ENCODE measurements around the gene IGFBP4.

IGFBP4 gene

GRCh38 chr17:40472733-40473452, 29.6 kb downstream of the IGFBP4 start:
- DNase-seq: no peak

GRCh38 chr17:40473573-40474365, 30.5 kb downstream of the IGFBP4 start:
- DNase-seq: no peak

- DNase-seq: no peak
Observed at GRCh38 chr17:40474419-40475002, 31.3 kb downstream of the IGFBP4 start.

- no peak for DNase-seq
Observed at GRCh38 chr17:40475234-40475908, 32.1 kb downstream of the IGFBP4 start.

DNA sequence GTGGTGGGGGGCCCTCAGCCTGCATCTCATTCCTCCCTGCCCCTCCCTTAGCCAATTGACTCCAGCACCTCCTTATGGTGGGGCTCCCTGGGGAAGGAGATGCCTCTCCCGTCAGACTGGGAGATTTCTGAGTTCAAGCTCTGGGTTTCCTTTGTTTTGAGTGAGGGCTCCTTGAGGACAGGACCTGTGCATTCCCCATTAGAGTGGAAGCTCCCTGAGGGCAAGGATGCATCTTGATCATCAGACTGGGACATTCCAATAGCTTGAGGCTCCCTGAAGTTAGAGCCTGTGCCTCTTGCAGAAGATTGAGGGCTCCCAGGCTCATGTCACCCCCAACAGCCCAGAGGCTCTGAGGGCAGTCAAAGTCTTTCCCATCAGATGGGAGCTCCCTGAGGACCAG, 34.5 kb downstream of the IGFBP4 start:
- no peak for DNase-seq

DNA sequence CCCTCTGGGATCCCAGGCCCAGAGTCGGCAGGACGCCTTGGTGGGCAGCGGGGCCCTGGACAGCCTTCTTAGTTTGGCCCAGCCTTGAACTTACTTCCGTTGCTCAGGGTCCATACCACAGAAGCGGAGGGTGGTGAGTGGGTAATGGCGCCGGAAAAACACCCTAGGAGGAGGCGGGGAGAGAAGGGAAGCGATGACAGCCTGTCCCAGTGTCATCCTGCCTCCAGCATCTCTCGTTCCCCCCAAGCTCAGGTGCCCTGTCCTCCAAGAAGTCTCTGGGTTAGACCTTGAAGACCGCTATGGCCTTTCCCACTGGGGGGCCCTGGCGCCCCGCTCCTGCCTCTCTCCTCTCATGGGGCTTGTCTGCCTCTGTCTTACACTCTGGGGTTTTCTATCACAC, 35.2 kb downstream of the IGFBP4 start:
- DNase-seq: no peak

GRCh38 chr17:40479754-40480480, 36.7 kb downstream of the IGFBP4 start:
- DNase-seq: no peak

- no peak for DNase-seq
Observed at GRCh38 chr17:40480501-40481003, 37.3 kb downstream of the IGFBP4 start.

DNA sequence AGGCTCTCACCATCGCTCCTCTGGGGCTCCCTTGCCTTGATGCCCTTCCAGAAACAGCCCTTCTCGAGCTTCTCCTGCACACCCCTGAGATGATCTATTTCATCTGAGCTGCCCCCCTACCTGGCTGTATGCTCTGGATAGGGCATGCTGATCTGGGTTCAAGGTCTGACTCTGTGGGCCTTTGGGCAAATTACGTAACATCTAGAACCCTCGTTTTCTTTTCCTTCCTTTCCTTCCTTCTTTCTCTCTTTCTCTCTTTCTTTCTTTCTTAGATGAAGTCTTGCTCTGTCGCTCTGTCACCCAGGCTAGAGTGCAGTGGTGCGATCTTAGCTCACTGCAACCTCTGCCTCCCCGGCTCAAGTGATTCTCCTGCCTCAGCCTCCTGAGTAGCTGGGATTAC, 37.9 kb downstream of the IGFBP4 start:
- no peak for DNase-seq

- DNase-seq: no peak
Observed at GRCh38 chr17:40482722-40483121, 39.5 kb downstream of the IGFBP4 start.

DNA sequence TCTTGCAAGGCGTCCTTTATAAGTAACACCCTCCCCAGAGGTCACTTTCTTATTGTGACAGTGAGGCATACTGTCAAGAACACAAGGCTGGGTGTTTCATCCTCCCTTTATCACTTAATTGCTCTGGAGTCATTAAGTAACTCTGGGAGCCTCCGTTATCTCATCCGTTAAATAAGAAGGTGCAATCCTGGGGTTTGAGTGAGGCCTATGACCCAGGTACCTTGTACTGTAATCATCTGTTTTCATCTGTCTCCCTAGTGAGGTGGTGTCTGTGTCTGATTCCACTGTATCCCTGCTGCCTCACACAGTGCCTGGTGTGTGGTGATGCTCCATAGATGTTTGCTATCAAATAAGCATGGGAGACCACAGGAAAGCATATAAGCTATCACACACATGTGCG, 40.4 kb downstream of the IGFBP4 start:
- DNase-seq: no peak

GRCh38 chr17:40484285-40484972, 41.2 kb downstream of the IGFBP4 start:
- DNase-seq: no peak

GRCh38 chr17:40484973-40485530, 41.8 kb downstream of the IGFBP4 start:
- DNase-seq: no peak

DNA sequence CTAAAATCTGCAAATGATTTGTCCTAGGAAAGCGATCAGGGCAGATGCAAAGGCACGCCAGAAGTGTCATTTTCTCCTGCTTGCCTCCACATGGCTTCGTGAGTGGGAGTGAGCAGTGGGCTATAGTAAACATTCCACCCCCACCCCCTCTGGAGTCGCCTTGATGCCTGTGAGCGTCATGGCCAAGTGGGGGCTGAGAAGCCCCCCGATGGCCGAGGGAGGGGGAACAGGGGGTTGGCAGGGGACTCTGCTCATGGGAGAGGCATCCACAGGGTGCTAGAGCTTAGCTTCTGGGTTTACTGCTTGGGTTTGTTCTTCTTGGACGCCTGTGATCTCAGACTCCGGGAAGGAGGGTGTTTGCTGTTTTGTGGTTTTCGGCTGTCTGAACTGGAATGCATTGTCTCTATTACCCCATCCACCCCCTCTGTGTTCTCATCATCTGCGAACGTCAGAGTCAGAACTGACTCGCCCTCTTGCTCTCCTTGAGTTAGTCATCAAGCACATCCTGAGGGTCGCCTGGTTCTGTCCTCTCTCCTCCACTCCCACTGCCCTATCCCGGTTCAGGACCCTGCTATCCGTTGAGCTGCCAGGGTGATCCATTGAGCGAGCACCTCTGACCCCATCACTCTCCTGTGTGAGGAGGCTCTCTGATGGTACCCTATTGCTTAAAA, 42.7 kb downstream of the IGFBP4 start:
- no peak for DNase-seq

DNA sequence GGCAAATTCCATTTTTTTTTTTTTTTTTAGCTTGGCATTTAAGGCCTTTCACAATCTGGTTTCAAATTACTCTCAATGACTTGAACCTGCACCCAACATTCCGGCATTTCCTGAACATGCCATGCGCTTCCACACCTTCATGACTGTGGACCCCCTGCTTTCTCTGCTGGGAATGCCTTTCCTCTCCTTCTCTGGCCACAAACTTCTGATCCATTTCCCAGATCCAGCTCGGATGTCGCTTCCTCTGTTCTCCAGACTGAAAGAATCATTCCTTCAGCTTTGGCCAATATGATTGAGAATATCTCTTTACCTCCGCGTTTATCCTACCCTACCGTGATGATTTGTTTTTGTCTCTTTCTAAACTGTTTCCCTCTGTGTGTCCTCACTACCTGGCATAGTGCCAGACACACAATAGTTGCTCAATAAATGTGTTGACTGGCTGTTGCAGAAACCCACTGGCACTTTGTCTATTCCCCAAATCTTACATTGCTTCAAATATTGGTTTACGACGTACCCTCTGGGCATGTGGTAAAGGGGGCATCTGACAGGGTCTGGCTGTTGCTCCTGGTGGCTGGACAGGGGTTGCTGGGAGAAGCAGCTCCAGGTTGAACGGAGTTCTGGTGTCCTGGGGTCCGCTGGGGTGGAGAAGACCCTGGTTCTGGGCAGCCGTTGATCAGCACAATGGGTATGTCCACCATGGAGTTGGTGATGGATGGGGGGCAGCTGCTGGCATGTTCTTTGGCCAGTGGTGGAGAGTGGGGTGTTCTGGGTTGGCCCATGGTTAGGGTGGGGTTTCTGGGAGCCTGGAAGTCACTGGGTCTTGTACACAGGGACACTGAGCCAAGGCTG, 43.5 kb downstream of the IGFBP4 start:
- no peak for DNase-seq

DNA sequence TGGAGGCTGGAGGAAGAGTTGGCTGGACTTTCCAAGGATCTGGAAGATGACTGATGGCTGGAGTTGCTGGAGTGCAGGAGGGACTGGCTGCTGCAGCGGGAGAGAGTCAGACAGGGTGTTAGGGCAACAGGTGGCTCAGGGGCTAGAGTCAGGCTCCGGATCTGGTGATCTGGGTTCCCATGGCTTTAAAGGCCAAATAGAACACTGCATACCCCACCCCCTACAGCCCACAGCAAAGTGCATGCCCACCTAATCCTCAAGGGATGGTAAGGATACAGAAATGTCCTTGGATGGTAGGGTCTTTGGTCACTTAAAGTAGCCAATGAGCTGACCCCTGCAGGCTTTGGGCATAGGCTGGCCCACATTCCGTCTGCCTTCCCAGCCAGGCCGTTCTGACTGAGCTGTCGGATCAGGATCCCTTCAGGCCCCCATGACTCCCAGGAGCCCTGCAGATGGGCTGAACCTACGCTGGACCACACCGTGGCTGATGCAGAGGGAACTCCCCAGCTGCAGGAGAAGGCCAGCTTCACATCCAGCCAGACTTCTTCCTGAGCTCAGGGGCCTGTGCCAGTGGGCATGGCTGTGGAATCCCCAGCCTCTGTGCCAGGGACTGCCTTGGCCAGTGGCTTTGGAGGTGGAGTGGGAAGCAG, 44.2 kb downstream of the IGFBP4 start:
- no peak for DNase-seq

- DNase-seq: no peak
Observed at GRCh38 chr17:40490289-40490853, 47.1 kb downstream of the IGFBP4 start.

DNA sequence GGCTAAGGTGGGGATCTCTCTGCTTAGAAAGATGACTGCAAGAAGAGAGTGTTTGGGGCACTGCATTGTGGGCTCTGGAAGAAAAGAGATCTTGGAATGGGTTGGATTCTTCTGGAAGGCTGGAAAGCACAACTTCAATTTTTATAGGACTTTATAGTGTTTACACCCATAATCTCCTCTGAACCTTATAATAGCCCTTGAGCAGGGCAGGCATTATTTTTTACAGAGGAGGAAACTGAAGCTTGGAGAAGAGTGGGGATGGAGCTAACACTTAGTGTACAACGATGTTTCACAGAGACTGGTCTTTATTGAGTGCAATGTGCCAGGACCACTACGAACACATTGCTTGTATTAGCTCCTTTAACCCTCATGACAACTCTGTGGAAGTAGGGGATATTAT, 47.7 kb downstream of the IGFBP4 start:
- DNase-seq: no peak

DNA sequence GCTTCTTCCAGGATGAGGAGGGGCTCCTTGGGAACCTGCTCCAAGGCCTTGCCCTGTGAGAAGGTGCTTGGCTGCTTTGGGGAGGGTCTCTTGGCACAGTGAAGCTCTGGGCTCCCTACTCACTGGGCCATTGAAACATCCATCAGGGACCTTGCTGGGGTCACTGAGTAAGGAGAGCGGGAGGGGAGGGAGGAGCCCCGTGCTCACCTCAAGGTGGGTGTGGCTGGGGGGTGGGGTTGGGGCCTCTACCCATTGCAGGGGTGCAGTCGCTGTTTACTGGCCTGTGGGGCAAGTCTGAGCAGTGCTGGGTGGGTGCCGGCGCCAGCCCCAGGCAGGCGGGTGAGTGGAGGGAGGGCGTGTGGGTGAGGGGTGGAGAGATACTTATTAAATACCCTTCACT, 48.2 kb downstream of the IGFBP4 start:
- no peak for DNase-seq

All from SHP77 treated with DMSO at 0.1 percent for 48 hours (cell line).